Large intestine (tissue), 3 donors: ENCODE measurements around the gene TCF19. TPM values are rescaled to one million over a fixed set of nuclear protein-coding genes. Genes with fewer than 3 reads are reported as not detected.
"Not testable (repeated sequence)": the region's sequence is repeated elsewhere in the genome, so short reads cannot be mapped to it uniquely, and the experiment has no call there.

Experiments used
- DNase-seq, 2 donors: peaks; one replicate each; pipeline versions ENCODE4 v3.0.0 to v3.0.0-alpha.2; 2013
- H3K27ac ChIP-seq: one replicate; pipeline ENCODE4 v1.5.1; 2013; ENCODE audit warnings: low read length
- H3K27me3 ChIP-seq: 2 replicates; pipeline ENCODE4 v1.6.1; 2013; ENCODE audit warnings: low read length; ENCODE audit not compliant: control insufficient read depth, insufficient read depth
- H3K36me3 ChIP-seq: 2 replicates; pipeline ENCODE4 v1.6.1; 2013; ENCODE audit warnings: low read length; ENCODE audit not compliant: control insufficient read depth, insufficient read depth
- H3K4me1 ChIP-seq: one replicate; pipeline ENCODE4 v1.6.1; 2013; ENCODE audit warnings: low read length; ENCODE audit not compliant: control insufficient read depth, insufficient read depth
- H3K4me3 ChIP-seq: one replicate; pipeline ENCODE4 v1.5.1; 2013; ENCODE audit warnings: low read length
- H3K9me3 ChIP-seq: one replicate; pipeline ENCODE4 v1.6.1; 2013; ENCODE audit warnings: mild to moderate bottlenecking, low read depth, low read length, moderate library complexity; ENCODE audit not compliant: control insufficient read depth
- WGBS: methylation state at CpG from one replicate; pipeline ENCODE4 v1.1.5; 2013; ENCODE audit warnings: low lambda C conversion rate; ENCODE audit not compliant: insufficient coverage; 5-methylcytosine and 5-hydroxymethylcytosine counted together
- polyA plus RNA-seq: library from polyadenylated mRNA; unstranded; fragments of 120-200 nt; gene quantifications from one replicate; pipeline ENCODE4 v1.2.1, GENCODE V29; 2013

The TCF19 gene
- polyA plus RNA-seq, 1 donor = 9.1 TPM

GRCh38 chr6:31161216-31162126, 3.1 kb downstream of the TCF19 start:
- H3K36me3 ChIP-seq = peaks cover 3% of the 10 kb centered on the region
- H3K27me3 ChIP-seq = no peaks in the 10 kb centered on the region
- H3K4me1 ChIP-seq = peaks cover 12% of the 10 kb centered on the region
- DNase-seq = no peak
- WGBS = no CpG with 5 or more reads among the region's 19 CpGs
- H3K27ac ChIP-seq = no peak overlapping the region
- no peak overlapping the region for H3K4me3 ChIP-seq
- H3K9me3 ChIP-seq = no peaks in the 10 kb centered on the region

GRCh38 chr6:31162463-31163165, 4.2 kb downstream of the TCF19 start:
- Histone ChIP-seq H3K36me3 (peaks cover 3% of the 10 kb centered on the region), H3K27ac (no peak overlapping the region), H3K9me3 (no peaks in the 10 kb centered on the region), H3K4me3 (no peak overlapping the region), H3K4me1 (peaks cover 6% of the 10 kb centered on the region), H3K27me3 (no peaks in the 10 kb centered on the region)
- DNase-seq = no peak
- WGBS = no CpG with 5 or more reads among the region's 13 CpGs

- DNase-seq = no peak
Observed at GRCh38 chr6:31163922-31164321, 5.5 kb downstream of the TCF19 start.

GRCh38 chr6:31164475-31165063, 6.2 kb downstream of the TCF19 start:
- not testable (repeated sequence) for DNase-seq, H3K9me3 ChIP-seq, H3K4me1 ChIP-seq, H3K27me3 ChIP-seq, H3K36me3 ChIP-seq, H3K4me3 ChIP-seq, H3K27ac ChIP-seq
- WGBS = 93% methylated on average over 3 of the region's 9 CpGs

More at GRCh38 chr6:31163922-31164321, 5.5 kb downstream of the TCF19 start:
- no peak overlapping the region for H3K27ac ChIP-seq
- no peaks in the 10 kb centered on the region for H3K9me3 ChIP-seq
- H3K36me3 ChIP-seq = peaks cover 3% of the 10 kb centered on the region
- no peaks in the 10 kb centered on the region for H3K27me3 ChIP-seq
- no peak overlapping the region for H3K4me3 ChIP-seq
- peaks cover 6% of the 10 kb centered on the region for H3K4me1 ChIP-seq

GRCh38 chr6:31165064-31165832, 6.9 kb downstream of the TCF19 start:
- H3K9me3 ChIP-seq, DNase-seq, H3K27me3 ChIP-seq, H3K27ac ChIP-seq, H3K4me1 ChIP-seq, H3K4me3 ChIP-seq, H3K36me3 ChIP-seq: not testable (repeated sequence)
- no CpG with 5 or more reads among the region's 17 CpGs for WGBS

GRCh38 chr6:31165986-31166385, 7.6 kb downstream of the TCF19 start:
- 83% methylated on average over 1 of the region's 5 CpGs for WGBS
- Histone ChIP-seq H3K4me1 (no peaks in the 10 kb centered on the region), H3K36me3 (peaks cover 3% of the 10 kb centered on the region), H3K4me3 (no peak overlapping the region), H3K27me3 (no peaks in the 10 kb centered on the region), H3K27ac (no peak overlapping the region), H3K9me3 (no peaks in the 10 kb centered on the region)
- no peak for DNase-seq

GRCh38 chr6:31168606-31169005, 10.2 kb downstream of the TCF19 start:
- H3K27me3 ChIP-seq = no peaks in the 10 kb centered on the region
- no peak for DNase-seq
- H3K36me3 ChIP-seq = no peaks in the 10 kb centered on the region
- H3K9me3 ChIP-seq = no peaks in the 10 kb centered on the region
- H3K27ac ChIP-seq = no peak overlapping the region
- H3K4me1 ChIP-seq = no peaks in the 10 kb centered on the region
- WGBS = no CpG with 5 or more reads among the region's 3 CpGs
- H3K4me3 ChIP-seq = no peak overlapping the region

GRCh38 chr6:31169123-31169857, 10.9 kb downstream of the TCF19 start:
- H3K27me3 ChIP-seq = no peaks in the 10 kb centered on the region
- H3K4me3 ChIP-seq = no peak overlapping the region
- WGBS = no CpG with 5 or more reads among the region's 10 CpGs
- no peak overlapping the region for H3K27ac ChIP-seq
- H3K36me3 ChIP-seq = no peaks in the 10 kb centered on the region
- DNase-seq = no peak
- no peaks in the 10 kb centered on the region for H3K4me1 ChIP-seq
- no peaks in the 10 kb centered on the region for H3K9me3 ChIP-seq

GRCh38 chr6:31169858-31170599, 11.6 kb downstream of the TCF19 start:
- not testable (repeated sequence) for H3K9me3 ChIP-seq, H3K36me3 ChIP-seq, H3K4me3 ChIP-seq, H3K4me1 ChIP-seq, H3K27ac ChIP-seq, DNase-seq, H3K27me3 ChIP-seq
- no CpG with 5 or more reads among the region's 23 CpGs for WGBS
